ENCODE measurements around the gene CTSK. TPM values are rescaled to one million over a fixed set of nuclear protein-coding genes. Genes with fewer than 3 reads are reported as not detected.
"Not testable (repeated sequence)": the region's sequence is repeated elsewhere in the genome, so short reads cannot be mapped to it uniquely, and the experiment has no call there.

The CTSK gene
- total and polyA plus RNA-seq, 9 donors, result 42.9 to 110 (median 58.3) TPM

- peak; percentile 47 for DNase-seq
- peaks cover 39% of the 10 kb centered on the region for H3K36me3 ChIP-seq (ENCODE audit: control insufficient read depth, insufficient read depth, low read length)
- peaks cover 3% of the 10 kb centered on the region for H3K4me1 ChIP-seq (ENCODE audit: control insufficient read depth, insufficient read depth, low read length)
- WGBS (ENCODE audit: insufficient coverage), result 31% methylated on average over 2 of the region's 2 CpGs
- no peaks in the 10 kb centered on the region for H3K27me3 ChIP-seq (ENCODE audit: control insufficient read depth, insufficient read depth, low read length)
- no peak overlapping the region for H3K4me3 ChIP-seq (ENCODE audit: low read length)
- no peak overlapping the region for H3K27ac ChIP-seq (ENCODE audit: low read length)
- no peaks in the 10 kb centered on the region for H3K9me3 ChIP-seq (replicated peaks; ENCODE audit: control insufficient read depth, low read depth, low read length)
These were observed 786 bp upstream of the CTSK start for GRCh38 chr1:150808846-150809245.

- Histone ChIP-seq H3K9me3 (replicated peaks; ENCODE audit: control insufficient read depth, low read depth, low read length) (no peaks in the 10 kb centered on the region), H3K4me3 (ENCODE audit: low read length) (peak overlapping the region; percentile 46), H3K36me3 (ENCODE audit: control insufficient read depth, insufficient read depth, low read length) (peaks cover 27% of the 10 kb centered on the region), H3K27me3 (ENCODE audit: control insufficient read depth, insufficient read depth, low read length) (no peaks in the 10 kb centered on the region), H3K4me1 (ENCODE audit: control insufficient read depth, insufficient read depth, low read length) (peaks cover 3% of the 10 kb centered on the region), H3K27ac (ENCODE audit: low read length) (peak overlapping the region; percentile 80)
- 0% methylated on average over 1 of the region's 7 CpGs for WGBS (ENCODE audit: insufficient coverage)
- peak; percentile 63 for DNase-seq
These were observed 624 bp downstream of the CTSK start for GRCh38 chr1:150807249-150808023.

GRCh38 chr1:150805899-150806298 is 2.2 kb downstream of the CTSK start:
- DNase-seq, result no peak
- no peaks in the 10 kb centered on the region for H3K27me3 ChIP-seq (ENCODE audit: control insufficient read depth, insufficient read depth, low read length)
- no peaks in the 10 kb centered on the region for H3K9me3 ChIP-seq (replicated peaks; ENCODE audit: control insufficient read depth, low read depth, low read length)
- peaks cover 3% of the 10 kb centered on the region for H3K4me1 ChIP-seq (ENCODE audit: control insufficient read depth, insufficient read depth, low read length)
- no peak overlapping the region for H3K4me3 ChIP-seq (ENCODE audit: low read length)
- no peak overlapping the region for H3K27ac ChIP-seq (ENCODE audit: low read length)
- peaks cover 16% of the 10 kb centered on the region for H3K36me3 ChIP-seq (ENCODE audit: control insufficient read depth, insufficient read depth, low read length)
- no CpG with 5 or more reads among the region's 4 CpGs for WGBS (ENCODE audit: insufficient coverage)

DNA sequence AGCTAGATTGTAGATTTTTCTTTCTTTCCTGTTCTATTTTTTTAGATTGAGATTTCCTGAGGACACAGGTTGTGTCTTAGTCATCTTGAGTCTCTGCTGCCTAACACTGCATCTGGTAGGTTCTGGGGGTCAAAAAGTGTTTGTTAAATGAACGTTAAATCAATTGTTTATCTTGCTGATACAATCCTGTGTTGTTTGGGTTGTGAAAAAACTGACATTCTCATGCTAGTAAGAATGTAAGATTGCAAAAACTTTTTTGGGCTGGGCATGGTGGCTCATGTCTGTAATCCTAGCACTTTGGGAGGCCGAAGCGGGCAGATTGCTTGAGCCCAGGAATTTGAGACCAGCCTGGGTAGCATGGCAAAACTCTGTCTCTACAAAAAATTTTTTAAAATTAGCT is 3.4 kb downstream of the CTSK start:
- WGBS (ENCODE audit: insufficient coverage), result 88% methylated on average over 3 of the region's 3 CpGs
- Histone ChIP-seq H3K27ac (ENCODE audit: low read length) (no peak overlapping the region), H3K27me3 (ENCODE audit: control insufficient read depth, insufficient read depth, low read length) (no peaks in the 10 kb centered on the region), H3K9me3 (replicated peaks; ENCODE audit: control insufficient read depth, low read depth, low read length) (no peaks in the 10 kb centered on the region), H3K4me1 (ENCODE audit: control insufficient read depth, insufficient read depth, low read length) (peaks cover 3% of the 10 kb centered on the region), H3K4me3 (ENCODE audit: low read length) (no peak overlapping the region), H3K36me3 (ENCODE audit: control insufficient read depth, insufficient read depth, low read length) (peaks cover 12% of the 10 kb centered on the region)
- no peak for DNase-seq

DNA sequence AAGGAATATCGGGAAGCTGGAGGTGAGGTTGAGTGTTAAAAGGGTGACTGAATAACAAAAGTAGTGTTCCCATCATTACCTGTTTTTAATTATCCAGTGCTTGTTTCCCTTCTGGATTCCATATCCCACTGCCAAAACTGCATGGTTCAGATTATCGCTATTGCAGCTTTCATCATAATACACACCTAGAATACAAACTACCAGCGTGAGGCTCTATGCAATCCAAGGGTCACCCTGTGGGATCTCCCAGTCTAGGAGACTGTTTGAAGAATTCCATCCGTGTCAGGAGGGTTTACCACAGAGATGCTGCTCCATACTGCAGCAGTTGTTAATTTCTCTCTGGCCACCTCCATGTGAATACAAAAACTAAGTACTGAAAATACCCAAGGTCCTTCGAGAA is 9.0 kb downstream of the CTSK start:
- Histone ChIP-seq H3K4me1 (ENCODE audit: control insufficient read depth, insufficient read depth, low read length) (no peaks in the 10 kb centered on the region), H3K36me3 (ENCODE audit: control insufficient read depth, insufficient read depth, low read length) (peaks cover 36% of the 10 kb centered on the region), H3K4me3 (ENCODE audit: low read length) (no peak overlapping the region), H3K9me3 (replicated peaks; ENCODE audit: control insufficient read depth, low read depth, low read length) (no peaks in the 10 kb centered on the region), H3K27ac (ENCODE audit: low read length) (no peak overlapping the region), H3K27me3 (ENCODE audit: control insufficient read depth, insufficient read depth, low read length) (no peaks in the 10 kb centered on the region)
- no peak for DNase-seq
- WGBS (ENCODE audit: insufficient coverage), result 50% methylated on average over 3 of the region's 5 CpGs

GRCh38 chr1:150798525-150798924 is 9.5 kb downstream of the CTSK start:
- H3K36me3 ChIP-seq (ENCODE audit: control insufficient read depth, insufficient read depth, low read length), result peaks cover 36% of the 10 kb centered on the region
- no peaks in the 10 kb centered on the region for H3K27me3 ChIP-seq (ENCODE audit: control insufficient read depth, insufficient read depth, low read length)
- no peak for DNase-seq
- 100% methylated on average over 1 of the region's 4 CpGs for WGBS (ENCODE audit: insufficient coverage)
- H3K4me1 ChIP-seq (ENCODE audit: control insufficient read depth, insufficient read depth, low read length), result no peaks in the 10 kb centered on the region
- H3K27ac ChIP-seq (ENCODE audit: low read length), result no peak overlapping the region
- H3K9me3 ChIP-seq (replicated peaks; ENCODE audit: control insufficient read depth, low read depth, low read length), result no peaks in the 10 kb centered on the region
- H3K4me3 ChIP-seq (ENCODE audit: low read length), result no peak overlapping the region

DNA sequence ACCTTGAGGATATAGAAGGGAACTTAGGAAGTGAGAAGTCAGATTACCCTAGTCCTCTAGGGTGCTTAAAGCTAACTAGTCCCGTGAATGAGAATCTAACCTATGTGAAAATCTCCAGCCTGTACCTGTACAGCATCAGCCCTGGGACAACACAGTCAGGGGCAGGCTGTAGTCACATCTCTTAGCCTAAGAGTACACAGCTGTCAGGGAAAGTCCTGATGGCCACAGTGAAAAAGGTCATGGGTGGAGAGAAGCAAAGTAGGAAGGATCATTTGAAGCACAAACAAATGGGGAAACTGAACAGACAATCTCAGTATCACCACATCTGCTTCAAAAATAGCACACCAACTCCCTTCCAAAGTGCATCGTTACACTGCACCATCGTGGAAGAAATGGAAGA is 11.7 kb downstream of the CTSK start:
- Histone ChIP-seq H3K36me3 (ENCODE audit: control insufficient read depth, insufficient read depth, low read length) (peaks cover 33% of the 10 kb centered on the region), H3K27ac (ENCODE audit: low read length) (no peak overlapping the region), H3K27me3 (ENCODE audit: control insufficient read depth, insufficient read depth, low read length) (no peaks in the 10 kb centered on the region), H3K4me1 (ENCODE audit: control insufficient read depth, insufficient read depth, low read length) (no peaks in the 10 kb centered on the region), H3K4me3 (ENCODE audit: low read length) (no peak overlapping the region), H3K9me3 (replicated peaks; ENCODE audit: control insufficient read depth, low read depth, low read length) (no peaks in the 10 kb centered on the region)
- WGBS (ENCODE audit: insufficient coverage), result 92% methylated on average over 2 of the region's 3 CpGs
- no peak for DNase-seq

- 100% methylated on average over 2 of the region's 3 CpGs for whole genome bisulfite sequencing (ENCODE audit: insufficient coverage)
- not testable (repeated sequence) for H3K27ac ChIP-seq (ENCODE audit: low read length); H3K4me3 ChIP-seq (ENCODE audit: low read length); H3K4me1 ChIP-seq (ENCODE audit: control insufficient read depth, insufficient read depth, low read length); DNase-seq; H3K9me3 ChIP-seq (replicated peaks; ENCODE audit: control insufficient read depth, low read depth, low read length); H3K27me3 ChIP-seq (ENCODE audit: control insufficient read depth, insufficient read depth, low read length)
- peaks cover 23% of the 10 kb centered on the region for H3K36me3 ChIP-seq (ENCODE audit: control insufficient read depth, insufficient read depth, low read length)
These were observed 14.3 kb downstream of the CTSK start for GRCh38 chr1:150793778-150794177.

DNA sequence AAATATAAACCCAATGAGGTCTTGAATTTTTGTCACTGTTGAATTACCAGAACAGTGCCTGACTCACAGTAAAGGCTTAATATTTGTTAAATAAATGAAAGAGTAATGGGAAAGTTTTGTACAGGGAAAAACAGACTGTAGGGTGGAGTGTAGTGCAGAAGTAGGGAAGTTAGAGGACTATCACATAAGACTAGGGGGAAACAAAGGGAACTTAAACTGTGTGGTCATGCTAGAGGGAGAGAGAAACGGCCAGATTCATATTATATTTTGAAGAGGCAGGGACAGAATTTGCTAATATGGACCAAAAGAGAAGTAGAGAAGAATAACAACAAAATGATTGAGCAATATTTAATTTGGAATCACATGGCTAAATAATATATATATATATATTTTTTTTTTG is 14.8 kb downstream of the CTSK start:
- Histone ChIP-seq H3K27me3 (ENCODE audit: control insufficient read depth, insufficient read depth, low read length) (no peaks in the 10 kb centered on the region), H3K4me1 (ENCODE audit: control insufficient read depth, insufficient read depth, low read length) (no peaks in the 10 kb centered on the region), H3K27ac (ENCODE audit: low read length) (no peak overlapping the region), H3K36me3 (ENCODE audit: control insufficient read depth, insufficient read depth, low read length) (peaks cover 17% of the 10 kb centered on the region), H3K9me3 (replicated peaks; ENCODE audit: control insufficient read depth, low read depth, low read length) (no peaks in the 10 kb centered on the region), H3K4me3 (ENCODE audit: low read length) (no peak overlapping the region)
- 60% methylated on average over 1 of the region's 1 CpG for WGBS (ENCODE audit: insufficient coverage)
- DNase-seq, result no peak

- H3K4me1 ChIP-seq (ENCODE audit: control insufficient read depth, insufficient read depth, low read length), result no peaks in the 10 kb centered on the region
- 89% methylated on average over 3 of the region's 4 CpGs for WGBS (ENCODE audit: insufficient coverage)
- H3K36me3 ChIP-seq (ENCODE audit: control insufficient read depth, insufficient read depth, low read length), result peaks cover 6% of the 10 kb centered on the region
- no peaks in the 10 kb centered on the region for H3K27me3 ChIP-seq (ENCODE audit: control insufficient read depth, insufficient read depth, low read length)
- no peaks in the 10 kb centered on the region for H3K9me3 ChIP-seq (replicated peaks; ENCODE audit: control insufficient read depth, low read depth, low read length)
- no peak overlapping the region for H3K27ac ChIP-seq (ENCODE audit: low read length)
- peak; percentile 37 for DNase-seq
- no peak overlapping the region for H3K4me3 ChIP-seq (ENCODE audit: low read length)
These were observed 16.5 kb downstream of the CTSK start for GRCh38 chr1:150791585-150791984.

DNA sequence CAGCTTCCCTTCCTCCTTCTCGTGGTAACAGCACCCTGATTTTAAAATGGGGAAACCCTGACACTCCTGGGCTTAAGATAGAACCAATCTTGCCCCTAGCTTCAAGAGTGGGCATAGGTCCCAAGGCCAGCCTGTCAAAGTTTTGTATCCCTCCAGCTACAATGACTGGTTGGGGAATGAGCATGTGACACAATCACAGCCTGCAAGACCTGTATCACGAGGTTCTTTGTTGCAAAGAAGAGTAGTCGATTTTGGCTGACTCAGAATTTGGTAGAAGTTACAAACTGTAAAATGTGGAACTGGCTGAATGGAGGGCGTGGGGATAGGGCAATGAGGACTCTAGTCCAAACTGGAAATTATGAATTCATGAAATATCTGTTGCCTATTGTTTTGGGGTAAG is 18.7 kb downstream of the CTSK start:
- DNase-seq, result peak; percentile 30
- no peak overlapping the region for H3K4me3 ChIP-seq (ENCODE audit: low read length)
- no peaks in the 10 kb centered on the region for H3K9me3 ChIP-seq (replicated peaks; ENCODE audit: control insufficient read depth, low read depth, low read length)
- H3K27ac ChIP-seq (ENCODE audit: low read length), result no peak overlapping the region
- no peaks in the 10 kb centered on the region for H3K36me3 ChIP-seq (ENCODE audit: control insufficient read depth, insufficient read depth, low read length)
- 80% methylated on average over 3 of the region's 4 CpGs for WGBS (ENCODE audit: insufficient coverage)
- no peaks in the 10 kb centered on the region for H3K4me1 ChIP-seq (ENCODE audit: control insufficient read depth, insufficient read depth, low read length)
- H3K27me3 ChIP-seq (ENCODE audit: control insufficient read depth, insufficient read depth, low read length), result no peaks in the 10 kb centered on the region
